PC-3 (cell line): ENCODE measurements around the gene ATP1A2.

ENCODE experiments used
- EZH2 ChIP-seq: fragments of 300-600 bp; sonication (generic); IDR thresholded peaks from one replicate; pipeline ENCODE4 v1.6.1; 2017; ENCODE audit warnings: antibody characterized with exemption, mild to moderate bottlenecking, low read length; ENCODE audit not compliant: unreplicated experiment
- TF ChIP-seq, protein P1 (sequence below): fragments of 300-600 bp; sonication (generic); conservative IDR thresholded peaks from 2 replicates; pipeline ENCODE4 v1.5.1; 2017; ENCODE audit warnings: antibody characterized with exemption, low read depth, mild to moderate bottlenecking, low read length

GRCh38 chr1:160139840-160140239 lies 24.3 kb downstream of the ATP1A2 start:
- TF ChIP-seq, protein P1, sequence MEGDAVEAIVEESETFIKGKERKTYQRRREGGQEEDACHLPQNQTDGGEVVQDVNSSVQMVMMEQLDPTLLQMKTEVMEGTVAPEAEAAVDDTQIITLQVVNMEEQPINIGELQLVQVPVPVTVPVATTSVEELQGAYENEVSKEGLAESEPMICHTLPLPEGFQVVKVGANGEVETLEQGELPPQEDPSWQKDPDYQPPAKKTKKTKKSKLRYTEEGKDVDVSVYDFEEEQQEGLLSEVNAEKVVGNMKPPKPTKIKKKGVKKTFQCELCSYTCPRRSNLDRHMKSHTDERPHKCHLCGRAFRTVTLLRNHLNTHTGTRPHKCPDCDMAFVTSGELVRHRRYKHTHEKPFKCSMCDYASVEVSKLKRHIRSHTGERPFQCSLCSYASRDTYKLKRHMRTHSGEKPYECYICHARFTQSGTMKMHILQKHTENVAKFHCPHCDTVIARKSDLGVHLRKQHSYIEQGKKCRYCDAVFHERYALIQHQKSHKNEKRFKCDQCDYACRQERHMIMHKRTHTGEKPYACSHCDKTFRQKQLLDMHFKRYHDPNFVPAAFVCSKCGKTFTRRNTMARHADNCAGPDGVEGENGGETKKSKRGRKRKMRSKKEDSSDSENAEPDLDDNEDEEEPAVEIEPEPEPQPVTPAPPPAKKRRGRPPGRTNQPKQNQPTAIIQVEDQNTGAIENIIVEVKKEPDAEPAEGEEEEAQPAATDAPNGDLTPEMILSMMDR, result no peak
- TF ChIP-seq EZH2, result no peak
